Activated CD8-positive, alpha-beta T cell treated with anti-CD3 and anti-CD28 coated beads for 36 hours (primary cell): Measurements from ENCODE around the gene DPM1. TPM values are rescaled to one million over a fixed set of nuclear protein-coding genes. Genes with fewer than 3 reads are reported as not detected.

Experiments used
- ATAC-seq: fragments of 200-7000 bp; cut with Tn5 transposase; one replicate; pipeline ENCODE4 v1.10.0; 2021; ENCODE audit warnings: mild to moderate bottlenecking, moderate library complexity
- CTCF ChIA-PET: fragments of 350-600 bp; sonication (Branson Sonifier 250); formaldehyde crosslinking; loops from one replicate; lab custom pipeline; 2021; ENCODE audit warnings: antibody characterized with exemption; lab: Charles Lee
- POLR2A ChIA-PET: fragments of 350-600 bp; sonication (Branson Sonifier 250); formaldehyde crosslinking; loops from one replicate; lab custom pipeline; 2021; ENCODE audit warnings: antibody characterized with exemption; lab: Charles Lee
- DNase-seq: peaks from one replicate; pipeline ENCODE4 v3.0.0-alpha.2; 2020
- H3K27ac Mint-ChIP-seq: one replicate; pipeline ENCODE4 v1.8.0; 2021; ENCODE audit warnings: mild to moderate bottlenecking, mixed read lengths
- H3K27me3 Mint-ChIP-seq: one replicate; pipeline ENCODE4 v1.8.0; 2021; ENCODE audit warnings: mixed read lengths
- H3K36me3 Mint-ChIP-seq: one replicate; pipeline ENCODE4 v1.8.0; 2021; ENCODE audit warnings: low read depth, mixed read lengths
- H3K4me1 Mint-ChIP-seq: one replicate; pipeline ENCODE4 v1.8.0; 2021; ENCODE audit warnings: low read depth, mixed read lengths
- H3K4me3 Mint-ChIP-seq: one replicate; pipeline ENCODE4 v1.8.0; 2021; ENCODE audit warnings: mild to moderate bottlenecking, moderate library complexity, mixed read lengths
- H3K9me3 Mint-ChIP-seq: one replicate; pipeline ENCODE4 v1.8.0; 2021; ENCODE audit warnings: mixed read lengths
- intact Hi-C: fragments of 100-400 bp; cut with micrococcal nuclease; formaldehyde crosslinking; loops from one replicate; pipeline ENCODE4 v1.10.0; 2022
- total RNA-seq, 2 experiments: library from RNA; stranded (reverse); gene quantifications; one replicate each; pipeline ENCODE4 v1.2.3, GENCODE V29; 2021
- TF ChIP-seq, protein P1 (sequence below): fragments of 200-600 bp; IDR thresholded peaks from one replicate; pipeline ENCODE4 v1.8.0; 2022; ENCODE audit warnings: antibody characterized with exemption, mild to moderate bottlenecking

The DPM1 gene
- total RNA-seq, 2 experiments from 2014 or later = 66.6 to 75.4 TPM

DNA sequence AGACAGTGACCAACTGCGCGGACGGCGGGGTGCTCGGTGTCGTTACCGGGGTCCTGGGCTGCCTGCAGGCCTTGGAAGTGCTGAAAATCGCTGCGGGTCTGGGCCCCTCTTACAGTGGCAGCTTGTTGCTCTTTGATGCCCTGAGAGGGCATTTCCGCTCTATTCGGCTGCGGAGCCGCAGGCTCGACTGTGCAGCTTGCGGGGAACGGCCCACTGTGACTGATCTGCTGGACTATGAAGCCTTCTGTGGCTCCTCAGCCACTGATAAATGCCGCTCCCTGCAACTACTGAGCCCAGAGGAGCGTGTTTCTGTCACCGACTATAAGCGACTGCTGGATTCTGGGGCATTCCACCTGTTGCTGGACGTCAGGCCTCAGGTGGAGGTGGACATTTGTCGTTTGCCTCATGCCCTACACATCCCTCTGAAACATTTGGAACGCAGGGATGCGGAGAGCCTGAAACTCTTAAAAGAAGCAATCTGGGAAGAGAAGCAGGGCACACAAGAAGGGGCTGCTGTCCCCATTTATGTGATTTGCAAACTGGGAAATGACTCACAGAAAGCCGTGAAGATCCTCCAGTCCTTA is 1.3 kb upstream of the DPM1 start:
- peak overlapping the region; percentile 100 for H3K27ac Mint-ChIP-seq
- ChIA-PET POLR2A (interaction anchor here (1.7 to 3.4 kb wide), 3 partner anchors 9 to 28 kb away, joined by 5 to 85 read pairs (median 7); partner anchors contain the start of gene ADNP), CTCF (interaction anchor here (2.1 to 3.5 kb wide), 4 partner anchors 14 to 165 kb away, joined by 7 to 23 read pairs (median 12); partner anchors contain the start of gene BCAS4)
- H3K4me1 Mint-ChIP-seq = peaks cover 41% of the 10 kb centered on the region
- ATAC-seq = no peak
- peaks cover 28% of the 10 kb centered on the region for H3K36me3 Mint-ChIP-seq
- H3K9me3 Mint-ChIP-seq = no peaks in the 10 kb centered on the region
- H3K4me3 Mint-ChIP-seq = peak overlapping the region; percentile 96
- intact Hi-C loops = no loop called here
- no peak for DNase-seq
- TF ChIP-seq, protein P1, sequence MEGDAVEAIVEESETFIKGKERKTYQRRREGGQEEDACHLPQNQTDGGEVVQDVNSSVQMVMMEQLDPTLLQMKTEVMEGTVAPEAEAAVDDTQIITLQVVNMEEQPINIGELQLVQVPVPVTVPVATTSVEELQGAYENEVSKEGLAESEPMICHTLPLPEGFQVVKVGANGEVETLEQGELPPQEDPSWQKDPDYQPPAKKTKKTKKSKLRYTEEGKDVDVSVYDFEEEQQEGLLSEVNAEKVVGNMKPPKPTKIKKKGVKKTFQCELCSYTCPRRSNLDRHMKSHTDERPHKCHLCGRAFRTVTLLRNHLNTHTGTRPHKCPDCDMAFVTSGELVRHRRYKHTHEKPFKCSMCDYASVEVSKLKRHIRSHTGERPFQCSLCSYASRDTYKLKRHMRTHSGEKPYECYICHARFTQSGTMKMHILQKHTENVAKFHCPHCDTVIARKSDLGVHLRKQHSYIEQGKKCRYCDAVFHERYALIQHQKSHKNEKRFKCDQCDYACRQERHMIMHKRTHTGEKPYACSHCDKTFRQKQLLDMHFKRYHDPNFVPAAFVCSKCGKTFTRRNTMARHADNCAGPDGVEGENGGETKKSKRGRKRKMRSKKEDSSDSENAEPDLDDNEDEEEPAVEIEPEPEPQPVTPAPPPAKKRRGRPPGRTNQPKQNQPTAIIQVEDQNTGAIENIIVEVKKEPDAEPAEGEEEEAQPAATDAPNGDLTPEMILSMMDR = no peak
- H3K27me3 Mint-ChIP-seq = no peaks in the 10 kb centered on the region

DNA sequence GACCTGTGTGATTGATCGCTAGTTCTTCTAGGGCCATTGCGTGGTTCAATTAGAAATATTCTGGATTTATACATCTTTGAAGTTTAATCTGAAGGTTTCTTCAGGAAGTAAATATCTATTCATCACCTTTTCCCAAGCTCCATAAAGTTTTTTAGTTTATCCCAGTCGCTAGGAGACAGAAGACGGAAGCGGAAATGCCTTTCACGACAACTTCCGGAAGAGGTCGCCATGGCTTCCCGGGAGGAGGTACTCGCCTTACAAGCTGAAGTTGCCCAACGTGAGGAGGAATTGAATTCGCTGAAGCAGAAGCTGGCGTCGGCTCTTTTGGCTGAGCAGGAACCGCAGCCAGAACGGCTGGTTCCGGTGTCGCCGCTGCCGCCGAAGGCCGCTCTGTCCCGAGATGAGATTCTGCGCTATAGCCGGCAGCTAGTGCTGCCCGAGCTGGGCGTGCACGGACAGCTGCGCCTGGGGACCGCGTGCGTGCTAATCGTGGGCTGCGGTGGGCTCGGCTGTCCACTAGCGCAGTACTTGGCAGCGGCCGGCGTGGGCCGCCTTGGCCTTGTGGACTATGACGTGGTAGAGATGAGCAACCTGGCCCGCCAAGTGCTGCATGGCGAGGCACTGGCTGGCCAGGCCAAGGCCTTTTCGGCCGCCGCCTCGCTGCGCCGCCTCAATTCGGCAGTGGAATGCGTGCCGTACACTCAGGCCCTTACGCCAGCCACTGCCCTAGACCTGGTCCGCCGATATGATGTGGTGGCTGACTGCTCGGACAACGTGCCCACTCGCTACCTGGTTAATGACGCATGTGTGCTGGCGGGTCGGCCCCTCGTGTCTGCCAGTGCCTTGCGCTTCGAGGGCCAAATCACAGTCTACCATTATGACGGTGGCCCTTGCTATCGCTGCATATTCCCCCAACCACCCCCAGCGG is 547 bp upstream of the DPM1 start, which contains the start of gene MOCS3:
Gene MOCS3, plus strand, starts transcription at position 204 of the 928 bp plus-strand sequence. Its CDS starts 25 bp downstream, at position 229.
- H3K27me3 Mint-ChIP-seq = no peaks in the 10 kb centered on the region
- ATAC-seq (peak; percentile 84), DNase-seq (peak; percentile 85)
- H3K4me1 Mint-ChIP-seq = peaks cover 48% of the 10 kb centered on the region
- intact Hi-C loops = no loop called here
- ChIA-PET CTCF (interaction anchor here (0.6 to 3.5 kb wide), 13 partner anchors 13 to 170 kb away, joined by 3 to 23 read pairs (median 7); partner anchors contain the start of genes ADNP and BCAS4), POLR2A (interaction anchor here (0.6 to 3.4 kb wide), 20 partner anchors 10 to 642 kb away, joined by 3 to 85 read pairs (median 4); partner anchors contain the start of genes ADNP, BCAS4 and PARD6B)
- peak within 1 kb of the TSS; percentile 100 for H3K27ac Mint-ChIP-seq
- peak within 1 kb of the TSS; percentile 96 for H3K4me3 Mint-ChIP-seq
- TF ChIP-seq, protein P1 = no peak
- no peaks in the 10 kb centered on the region for H3K9me3 Mint-ChIP-seq
- peaks cover 28% of the 10 kb centered on the region for H3K36me3 Mint-ChIP-seq

DNA sequence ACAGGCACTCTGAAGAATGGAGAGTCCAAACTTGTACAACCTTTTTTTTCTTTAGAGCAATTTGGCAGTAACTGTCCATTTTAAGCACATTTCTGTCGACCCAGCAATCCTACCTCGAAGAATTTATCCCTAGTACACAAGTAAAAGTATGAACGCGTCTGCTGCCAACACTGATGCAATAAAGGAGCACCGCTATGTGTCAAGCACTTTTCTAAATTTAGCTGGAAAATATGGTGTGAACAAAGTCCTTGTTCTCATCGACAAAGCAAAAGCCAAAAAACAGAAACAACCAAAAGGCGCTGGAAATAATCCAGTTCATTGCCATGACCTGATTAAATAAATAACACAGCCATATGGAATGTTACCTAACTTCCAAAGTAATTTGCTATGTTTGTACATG is 1.1 kb downstream of the DPM1 start:
- H3K36me3 Mint-ChIP-seq = peaks cover 36% of the 10 kb centered on the region
- H3K4me1 Mint-ChIP-seq = peaks cover 55% of the 10 kb centered on the region
- peak overlapping the region; percentile 100 for H3K27ac Mint-ChIP-seq
- ChIA-PET POLR2A (interaction anchor here (0.7 to 3.4 kb wide), 9 partner anchors 10 to 226 kb away, joined by 3 to 85 read pairs (median 6); partner anchors contain the start of genes ADNP, BCAS4 and PARD6B), CTCF (interaction anchor here (0.7 to 3.5 kb wide), 9 partner anchors 12 to 166 kb away, joined by 3 to 22 read pairs (median 8); partner anchors contain the start of gene ADNP)
- ATAC-seq (no peak), DNase-seq (no peak)
- intact Hi-C loops = no loop called here
- no peaks in the 10 kb centered on the region for H3K9me3 Mint-ChIP-seq
- no peaks in the 10 kb centered on the region for H3K27me3 Mint-ChIP-seq
- TF ChIP-seq, protein P1 = no peak
- H3K4me3 Mint-ChIP-seq = peak overlapping the region; percentile 96

DNA sequence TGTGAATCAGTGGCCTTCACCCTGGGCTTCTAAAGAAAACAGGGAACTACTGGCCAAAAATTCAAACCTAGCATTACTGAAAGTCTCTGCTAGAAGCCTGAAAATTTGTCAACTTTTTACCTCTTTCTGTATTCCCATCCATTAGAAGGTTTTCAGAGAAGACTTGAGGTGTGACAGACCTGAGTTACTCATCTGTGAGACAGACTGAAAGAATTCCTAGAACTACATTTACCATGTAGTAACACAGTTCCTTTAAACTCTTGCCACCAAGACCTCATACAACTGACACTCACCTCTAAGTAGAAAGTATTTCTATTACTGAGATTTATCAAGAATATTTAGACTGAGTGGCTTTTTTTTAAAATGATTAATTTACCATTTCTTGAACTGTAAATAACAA is 4.5 kb downstream of the DPM1 start:
- no peaks in the 10 kb centered on the region for H3K27me3 Mint-ChIP-seq
- no peaks in the 10 kb centered on the region for H3K9me3 Mint-ChIP-seq
- H3K4me1 Mint-ChIP-seq = peaks cover 41% of the 10 kb centered on the region
- ChIA-PET CTCF (no interaction called here), POLR2A (no interaction called here)
- intact Hi-C loops = no loop called here
- ATAC-seq (no peak), DNase-seq (no peak)
- peaks cover 36% of the 10 kb centered on the region for H3K36me3 Mint-ChIP-seq
- H3K4me3 Mint-ChIP-seq = no peak overlapping the region
- no peak overlapping the region for H3K27ac Mint-ChIP-seq
- TF ChIP-seq, protein P1 = no peak
